Measurements from ENCODE around the gene SDHD. TPM values are rescaled to one million over a fixed set of nuclear protein-coding genes. Genes with fewer than 3 reads are reported as not detected.

Gene SDHD
- total and polyA plus RNA-seq, 9 of the 15 experiments (the other 6 are each of a cell fraction or from before 2014, with no cell fraction given): 150 to 1,225 (median 215) TPM

GRCh38 chr11:112097734-112098528 lies 11.3 kb downstream of the SDHD start (continued):
- TF ChIP-seq STAG1 (CRISPR knock-in tag; IDR thresholded peaks at IDR 0.05; ENCODE audit: borderline replicate concordance): no peak
- no peak for TF ChIP-seq THAP7 (CRISPR knock-in tag; IDR thresholded peaks at IDR 0.05)
- TF ChIP-seq KDM2B (CRISPR knock-in tag; IDR thresholded peaks at IDR 0.05): no peak
- no peak for TF ChIP-seq ZNF75A (CRISPR knock-in tag; IDR thresholded peaks at IDR 0.05)
- no peak for TF ChIP-seq ZBTB43 (CRISPR knock-in tag; IDR thresholded peaks at IDR 0.05)
- no peak for TF ChIP-seq MBD1 (CRISPR knock-in tag; IDR thresholded peaks at IDR 0.05)
- TF ChIP-seq TAF15 (IDR thresholded peaks at IDR 0.05; ENCODE audit: low read depth, low read length): no peak
- no peak for TF ChIP-seq SP2 (IDR thresholded peaks at IDR 0.05; ENCODE audit: extremely low read depth, low read depth, low read length, poor library complexity, severe bottlenecking)
- TF ChIP-seq PML (IDR thresholded peaks at IDR 0.05; ENCODE audit: low read length): no peak
- TF ChIP-seq CBX3 (IDR thresholded peaks at IDR 0.05; ENCODE audit: borderline replicate concordance in 1 of 2, low read length in 2 of 2): no peak
- no peak for TF ChIP-seq MGA (IDR thresholded peaks at IDR 0.05)
- TF ChIP-seq MAFF (IDR thresholded peaks at IDR 0.05; ENCODE audit: low read length): no peak

Measured in K562 (cell line).